Fibroblast of lung (primary cell): ENCODE data around the gene APC2.

Experiments used
- EZH2 ChIP-seq: IDR thresholded peaks from 2 replicates; pipeline ENCODE4 v1.5.1; 2012; ENCODE audit warnings: low read length, control low read depth, mild to moderate bottlenecking; ENCODE audit errors: missing control alignments
- TF ChIP-seq, protein P1 (sequence below), 2 donors: IDR thresholded peaks in 1 of 2; conservative IDR thresholded peaks in 1 of 2; 1 replicate in 1 of 2; 2 replicates in 1 of 2; pipeline ENCODE4 v1.5.1; 2011 to 2012; ENCODE audit warnings: low read length in 2 of 2, control low read depth in 1 of 2, inconsistent platforms in 1 of 2, low read depth in 1 of 2, mild to moderate bottlenecking in 1 of 2

- TF ChIP-seq, protein P1, sequence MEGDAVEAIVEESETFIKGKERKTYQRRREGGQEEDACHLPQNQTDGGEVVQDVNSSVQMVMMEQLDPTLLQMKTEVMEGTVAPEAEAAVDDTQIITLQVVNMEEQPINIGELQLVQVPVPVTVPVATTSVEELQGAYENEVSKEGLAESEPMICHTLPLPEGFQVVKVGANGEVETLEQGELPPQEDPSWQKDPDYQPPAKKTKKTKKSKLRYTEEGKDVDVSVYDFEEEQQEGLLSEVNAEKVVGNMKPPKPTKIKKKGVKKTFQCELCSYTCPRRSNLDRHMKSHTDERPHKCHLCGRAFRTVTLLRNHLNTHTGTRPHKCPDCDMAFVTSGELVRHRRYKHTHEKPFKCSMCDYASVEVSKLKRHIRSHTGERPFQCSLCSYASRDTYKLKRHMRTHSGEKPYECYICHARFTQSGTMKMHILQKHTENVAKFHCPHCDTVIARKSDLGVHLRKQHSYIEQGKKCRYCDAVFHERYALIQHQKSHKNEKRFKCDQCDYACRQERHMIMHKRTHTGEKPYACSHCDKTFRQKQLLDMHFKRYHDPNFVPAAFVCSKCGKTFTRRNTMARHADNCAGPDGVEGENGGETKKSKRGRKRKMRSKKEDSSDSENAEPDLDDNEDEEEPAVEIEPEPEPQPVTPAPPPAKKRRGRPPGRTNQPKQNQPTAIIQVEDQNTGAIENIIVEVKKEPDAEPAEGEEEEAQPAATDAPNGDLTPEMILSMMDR (conservative IDR thresholded peaks at IDR 0.05 in 1 of 2, IDR thresholded peaks at IDR 0.05 in 1 of 2; ENCODE audit: low read depth in 1 of 2, low read length in 2 of 2), result peak; percentile 5 to 10
- peak; percentile 42 for TF ChIP-seq EZH2
Observed at GRCh38 chr19:1471515-1472160, 21.7 kb downstream of the APC2 start.
